ENCODE measurements around the gene SDC1.
"Not testable (repeated sequence)": the region's sequence is repeated elsewhere in the genome, so short reads cannot be mapped to it uniquely, and the experiment has no call there.

SDC1 gene

DNA sequence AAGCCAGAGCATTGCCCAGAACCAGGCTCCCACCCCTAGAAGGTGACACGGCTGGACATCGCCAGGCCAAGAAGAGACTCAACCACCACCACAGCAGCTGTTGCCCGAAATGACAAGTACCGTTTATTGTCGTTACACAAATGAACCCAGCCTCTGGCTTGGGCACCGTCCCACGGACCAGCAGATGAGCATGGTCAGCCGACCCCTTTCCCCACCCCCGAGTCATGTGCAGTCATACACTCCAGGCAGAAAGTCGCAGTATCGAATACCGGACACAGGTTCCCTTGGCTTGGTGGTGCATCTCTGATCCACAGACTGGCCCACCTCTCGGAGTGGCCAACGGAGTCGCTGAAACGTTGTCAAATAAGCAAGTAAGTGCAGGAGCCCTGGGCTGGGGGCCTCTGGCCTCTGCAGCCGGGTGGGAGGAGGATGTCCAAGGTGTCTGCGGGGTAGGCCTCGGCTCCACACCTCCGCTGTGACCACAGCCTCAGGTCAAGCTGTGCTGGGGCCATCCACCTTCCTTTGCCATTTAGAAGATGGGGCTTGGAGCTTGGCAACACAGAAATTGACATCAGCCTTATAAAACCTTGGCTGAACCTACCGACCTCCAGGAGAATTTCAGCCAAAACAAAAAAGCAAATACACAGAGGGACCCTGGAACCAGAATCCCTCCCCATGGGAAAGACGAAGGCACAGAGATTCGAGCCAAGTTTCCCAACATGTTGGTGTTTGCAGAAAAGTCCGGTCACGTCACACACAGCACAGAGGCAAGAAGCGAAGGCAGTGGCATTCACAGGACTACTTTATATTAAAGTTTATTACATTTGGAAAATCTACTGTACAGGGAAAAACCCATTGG, 24.0 kb downstream of the SDC1 start:
- intact Hi-C loops (cut with DNase I), result no loop called here
- no peak for DNase-seq

GRCh38 chr2:20199633-20200270, 25.2 kb downstream of the SDC1 start:
- intact Hi-C loops (cut with DNase I), result no loop called here
- no peak for DNase-seq

- intact Hi-C loops (cut with DNase I), result no loop called here
- no peak for DNase-seq
These were observed 25.9 kb downstream of the SDC1 start for GRCh38 chr2:20198796-20199632.

DNA sequence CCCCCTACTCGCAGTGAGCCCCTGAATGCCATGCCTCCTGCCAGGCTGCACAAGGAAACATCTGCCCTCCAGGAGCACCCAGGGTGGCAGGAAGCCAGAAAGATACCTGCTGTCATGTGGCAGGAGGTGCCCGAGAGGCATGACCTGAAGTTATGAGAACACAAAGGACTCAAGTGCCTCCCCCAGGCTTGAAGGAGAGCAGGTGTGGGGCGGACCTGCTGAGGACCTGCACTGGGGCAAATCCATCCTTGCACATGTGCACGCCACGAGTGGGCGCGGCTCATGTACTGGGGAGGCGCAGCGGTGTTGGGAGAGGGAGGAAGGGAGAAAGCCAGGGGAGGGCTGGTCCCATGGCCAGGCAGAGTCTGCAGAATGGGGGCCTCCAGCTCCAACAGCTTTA, 26.9 kb downstream of the SDC1 start:
- intact Hi-C loops (cut with DNase I), result no loop called here
- DNase-seq, result no peak

DNA sequence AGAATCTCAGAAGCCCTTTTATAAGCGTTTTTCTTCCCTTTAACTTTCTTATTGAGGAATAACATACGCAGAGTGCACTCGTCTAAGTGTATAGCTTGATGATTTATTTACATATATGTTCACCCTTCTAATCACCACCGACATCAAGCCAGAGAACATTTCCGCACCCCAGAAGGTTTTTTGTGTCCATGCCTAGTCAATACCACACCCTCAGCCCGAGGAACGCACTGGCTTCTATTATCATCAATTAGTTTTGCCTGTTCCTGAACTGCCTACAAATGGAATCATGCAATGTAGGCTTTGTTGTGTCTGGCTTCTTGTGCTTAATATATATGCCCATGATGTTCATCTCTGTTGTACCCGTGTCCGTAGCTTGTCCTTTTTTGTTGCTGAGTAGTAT, 27.7 kb downstream of the SDC1 start:
- DNase-seq, result no peak
- intact Hi-C loops (cut with DNase I), result no loop called here

DNA sequence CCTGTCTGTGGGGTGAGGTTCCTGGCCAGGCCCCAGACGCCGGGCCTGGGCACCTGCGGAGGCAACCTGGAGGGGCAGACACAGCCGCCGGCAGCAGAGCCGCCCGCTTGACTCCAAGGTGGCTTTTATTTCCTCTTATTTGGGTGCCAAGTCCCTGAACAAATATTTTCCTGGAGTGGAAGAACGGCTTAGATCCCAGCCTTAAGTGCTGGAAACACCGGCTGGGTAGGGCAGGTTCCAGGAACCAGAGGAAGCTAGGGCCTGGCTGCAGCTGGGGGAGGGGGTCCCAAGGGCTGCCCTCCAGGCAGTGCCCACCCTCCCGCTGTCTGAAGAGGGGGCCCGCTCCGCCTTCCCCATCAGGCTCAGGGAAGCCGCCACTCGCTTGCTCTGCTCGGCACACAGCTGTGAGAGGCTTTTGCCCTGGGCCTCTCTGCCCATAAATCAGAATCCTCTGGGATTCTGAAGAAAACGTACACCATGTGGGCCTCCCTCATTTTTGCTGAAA, 28.2 kb downstream of the SDC1 start:
- intact Hi-C loops (cut with DNase I), result no loop called here
- DNase-seq, result no peak

DNA sequence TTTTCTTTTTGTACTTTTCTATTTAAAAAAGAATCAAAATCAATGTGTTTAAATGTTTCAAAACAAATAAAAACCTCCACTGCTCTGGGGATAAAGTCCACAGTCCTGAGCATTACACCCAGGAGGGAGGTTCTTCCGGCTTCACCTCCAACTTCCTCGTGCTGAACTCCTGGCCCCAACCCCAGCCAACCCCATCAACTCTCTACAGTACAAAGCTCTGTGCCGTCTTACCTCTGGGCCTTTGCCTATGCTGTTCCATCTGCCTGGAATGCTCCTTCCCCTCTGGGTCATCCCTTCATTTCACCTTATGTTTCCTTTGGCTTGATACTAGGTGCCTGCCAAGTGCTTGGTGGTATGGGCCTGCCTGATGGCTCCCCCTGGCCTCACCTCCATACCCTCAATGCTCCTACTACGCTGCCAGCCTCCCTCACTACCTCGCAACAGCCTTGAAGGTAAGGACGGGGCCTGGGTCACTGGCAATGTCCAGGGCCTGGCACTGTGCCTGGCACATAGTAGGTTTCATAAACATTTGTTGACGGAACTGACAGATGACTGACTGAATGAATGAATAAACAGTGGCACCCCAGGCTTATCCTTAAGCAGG, 28.8 kb downstream of the SDC1 start:
- intact Hi-C loops (cut with DNase I), result no loop called here
- no peak for DNase-seq

- intact Hi-C loops (cut with DNase I), result no loop called here
These were observed 29.4 kb downstream of the SDC1 start for GRCh38 chr2:20195431-20196033.

DNA sequence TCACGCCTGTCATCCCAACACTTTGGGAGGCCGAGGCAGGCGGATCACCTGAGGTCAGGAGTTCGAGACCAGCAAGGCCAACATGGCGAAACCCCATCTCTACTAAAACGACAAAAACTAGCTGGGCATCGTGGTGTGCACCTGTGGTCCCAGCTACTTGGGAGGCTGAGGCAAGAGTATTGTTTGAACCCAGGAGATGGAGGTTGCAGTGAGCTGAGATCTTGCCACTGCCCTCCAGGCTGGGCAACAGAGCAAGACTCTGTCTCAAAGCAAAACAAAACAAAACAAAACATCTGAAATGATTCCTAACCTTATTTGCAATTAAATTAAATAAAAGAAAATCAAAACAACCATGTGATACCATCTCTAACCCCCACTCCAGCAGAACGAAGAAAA, 29.9 kb downstream of the SDC1 start:
- intact Hi-C loops (cut with DNase I); DNase-seq: not testable (repeated sequence)

More at GRCh38 chr2:20195431-20196033, 29.4 kb downstream of the SDC1 start:
- no peak for DNase-seq

- intact Hi-C loops (cut with DNase I), result no loop called here
- no peak for DNase-seq
These were observed 30.6 kb downstream of the SDC1 start for GRCh38 chr2:20194097-20195015.

GRCh38 chr2:20193185-20193584, 31.7 kb downstream of the SDC1 start:
- intact Hi-C loops (cut with DNase I), result no loop called here
- DNase-seq, result no peak

DNA sequence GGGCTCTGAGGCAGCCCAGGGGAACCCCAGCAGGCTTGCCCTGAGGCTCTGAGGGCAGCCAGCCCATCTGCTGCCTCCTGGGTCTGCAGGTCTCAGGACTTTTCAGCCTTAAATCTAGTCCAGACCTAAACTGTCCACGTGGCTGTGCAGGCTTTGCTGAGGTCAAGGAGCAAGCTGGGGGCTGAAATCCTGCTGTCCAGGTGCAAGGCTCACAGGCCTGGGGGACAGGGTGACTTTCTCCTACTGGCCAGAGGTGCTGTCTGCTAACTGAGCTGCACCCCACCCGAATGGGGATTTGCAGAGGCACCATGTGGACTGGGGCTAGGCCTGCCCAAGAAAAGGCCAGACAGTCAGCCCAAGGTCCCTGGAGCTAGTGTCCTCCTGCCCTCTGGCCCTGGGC, 32.1 kb downstream of the SDC1 start:
- intact Hi-C loops (cut with DNase I), result no loop called here

GRCh38 chr2:20191714-20192569, 33.0 kb downstream of the SDC1 start:
- no peak for DNase-seq
- intact Hi-C loops (cut with DNase I), result no loop called here

More for the DNA sequence above, 32.1 kb downstream of the SDC1 start:
- no peak for DNase-seq

DNA sequence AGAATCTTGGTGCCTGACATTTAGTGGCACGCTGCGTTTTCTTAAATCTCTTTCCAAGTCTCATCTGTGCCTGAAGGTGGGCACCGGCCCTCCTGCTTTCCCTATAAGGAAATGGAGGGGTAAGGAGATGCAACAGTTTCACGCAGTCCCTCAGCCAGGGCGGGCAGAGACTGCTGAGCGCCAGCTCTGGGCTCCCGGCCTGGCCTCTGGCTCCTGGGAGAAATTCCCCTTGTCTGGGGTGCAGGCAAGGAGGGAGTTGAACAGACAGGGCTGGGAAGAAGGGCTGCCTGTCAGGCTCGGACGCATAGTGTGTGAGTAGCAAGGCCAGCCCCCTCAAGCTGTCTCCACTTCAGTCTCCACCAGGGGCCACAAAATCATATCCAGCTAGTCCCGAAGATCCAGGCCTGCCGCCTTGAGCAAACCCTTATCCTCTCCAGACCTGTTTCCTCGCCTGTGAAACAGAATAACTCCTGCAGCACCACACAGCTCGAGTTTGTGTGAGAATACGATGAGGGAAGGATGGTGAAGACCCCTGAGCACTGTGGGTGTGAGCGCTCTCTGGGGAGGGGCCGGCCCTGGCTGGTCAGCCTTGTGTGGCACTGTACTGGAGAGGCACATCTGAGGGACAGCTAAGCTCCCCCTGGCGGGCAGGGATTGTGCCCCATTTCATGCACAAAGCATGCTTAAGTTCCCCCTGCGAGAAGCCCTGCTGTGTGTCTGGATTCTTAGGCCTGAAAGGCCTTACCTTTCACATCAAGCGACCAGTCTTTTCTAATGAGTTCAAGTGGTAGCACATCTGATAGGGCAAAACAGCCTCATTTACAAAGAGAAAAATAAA, 33.8 kb downstream of the SDC1 start:
- DNase-seq, result no peak

DNA sequence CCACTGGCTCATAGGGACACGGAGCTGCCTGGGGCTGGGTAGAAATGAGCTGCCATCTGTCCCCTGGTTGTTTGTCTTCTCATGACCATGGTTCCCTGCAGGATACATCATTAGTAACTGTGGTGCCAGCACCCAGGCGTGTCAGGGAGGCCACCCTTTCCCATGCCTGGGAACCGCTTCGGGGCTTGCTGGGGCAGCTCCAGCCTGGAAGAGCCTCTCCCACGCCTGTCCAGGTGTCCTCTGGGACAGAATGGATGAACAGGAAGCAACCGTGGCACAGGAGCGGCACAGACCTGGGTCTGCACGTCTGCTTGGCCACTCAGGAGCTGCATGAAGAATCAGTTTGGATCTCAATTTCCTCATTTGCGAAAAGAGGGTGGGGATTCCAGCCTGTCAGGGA, 34.8 kb downstream of the SDC1 start:
- intact Hi-C loops (cut with DNase I), result no loop called here

More for the DNA sequence above, 33.8 kb downstream of the SDC1 start:
- intact Hi-C loops (cut with DNase I), result no loop called here

DNA sequence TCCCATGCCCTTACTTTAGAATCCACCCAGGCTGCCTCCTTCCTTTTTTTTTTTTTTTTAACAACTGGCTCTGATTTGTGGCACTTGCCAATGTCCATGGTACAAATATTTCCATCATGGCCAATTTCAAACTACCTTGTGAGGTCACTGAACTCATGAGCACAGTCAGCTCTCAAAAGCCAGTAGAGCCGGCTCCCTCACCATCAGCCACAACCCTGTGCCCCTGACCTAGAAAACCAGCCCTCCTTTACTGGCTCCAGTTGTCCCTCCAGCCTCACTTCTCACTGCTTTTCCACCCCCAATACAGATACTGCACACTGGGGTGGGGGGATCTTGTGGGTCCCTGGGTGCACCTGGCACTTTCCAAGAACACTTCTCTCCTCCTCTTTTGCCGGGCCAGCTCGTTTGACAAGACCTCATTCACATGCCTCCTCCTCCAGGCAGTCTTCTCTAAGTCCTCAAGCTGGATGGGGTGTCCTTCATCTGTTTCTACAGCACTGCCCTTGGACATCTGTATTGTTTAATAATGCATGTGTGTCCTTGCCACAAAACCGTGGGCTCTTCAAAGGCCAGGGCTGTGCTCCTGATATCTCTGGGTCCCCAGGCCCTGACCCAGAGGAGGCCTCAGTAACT, 35.5 kb downstream of the SDC1 start:
- intact Hi-C loops (cut with DNase I), result no loop called here
- DNase-seq, result no peak

More for the DNA sequence above, 34.8 kb downstream of the SDC1 start:
- DNase-seq, result no peak

DNA sequence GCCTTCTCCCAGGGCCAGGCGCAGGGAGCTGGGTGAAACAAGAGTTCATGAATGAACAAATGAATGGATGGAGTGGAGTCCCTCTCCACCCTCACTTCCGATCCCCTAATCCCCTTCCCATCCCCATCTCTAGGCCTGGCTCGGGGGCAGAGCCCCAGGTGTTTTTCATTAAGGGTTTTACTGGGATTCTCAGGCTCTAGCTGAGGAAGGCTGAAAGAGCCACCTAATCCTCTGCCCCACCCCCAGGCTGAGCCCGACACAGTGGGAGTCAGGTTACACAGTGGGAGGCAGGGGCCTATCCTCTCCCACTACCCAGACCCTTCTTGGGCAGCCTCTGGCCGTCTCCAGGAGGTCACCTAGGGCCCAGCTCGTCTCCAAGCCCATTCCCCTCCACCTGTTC, 36.1 kb downstream of the SDC1 start:
- no peak for DNase-seq
- intact Hi-C loops (cut with DNase I), result no loop called here

Measured in posterior cingulate gyrus (tissue), 11 donors.